Naive thymus-derived CD4-positive, alpha-beta T cell (primary cell): Measurements from ENCODE around the gene DCP1A. TPM values are rescaled to one million over a fixed set of nuclear protein-coding genes. Genes with fewer than 3 reads are reported as not detected.

Experiments used
- ATAC-seq: fragments of 150-1000 bp; cut with Tn5 transposase; 2 replicates; pipeline ENCODE4 v1.10.0; 2021; ENCODE audit warnings: mild to moderate bottlenecking, moderate library complexity
- CTCF ChIA-PET: fragments of 350-600 bp; sonication (Branson Sonifier 250); formaldehyde crosslinking; loops from one replicate; lab custom pipeline; 2021; ENCODE audit warnings: antibody characterized with exemption; lab: Charles Lee
- POLR2A ChIA-PET: fragments of 350-600 bp; sonication (Branson Sonifier 250); formaldehyde crosslinking; loops from one replicate; lab custom pipeline; 2021; ENCODE audit warnings: antibody characterized with exemption, inconsistent platforms; lab: Charles Lee
- DNase-seq, 9 donors: peaks; one replicate each; pipeline versions ENCODE4 v3.0.0 to v3.0.0-alpha.2; 2020 to 2022; ENCODE audit warnings: mixed read lengths in 1 of 9
- H3K27ac ChIP-seq: one replicate; pipeline ENCODE4 v1.7.0; 2013; ENCODE audit warnings: mild to moderate bottlenecking, low read depth, low read length, moderate library complexity
- H3K27me3 ChIP-seq, 2 donors: one replicate each; pipeline ENCODE4 v1.7.0; 2013; ENCODE audit warnings: low read length in 2 of 2, mild to moderate bottlenecking in 2 of 2, moderate library complexity in 2 of 2; ENCODE audit not compliant: control insufficient read depth in 2 of 2, insufficient read depth in 2 of 2
- H3K36me3 ChIP-seq, 3 experiments: 1 replicate in 2 of 3; 2 replicates in 1 of 3; pipeline ENCODE4 v1.7.0; 2013; ENCODE audit warnings: low read length in 3 of 3, mild to moderate bottlenecking in 3 of 3, moderate library complexity in 1 of 3; ENCODE audit not compliant: insufficient read depth in 3 of 3, control insufficient read depth in 2 of 3
- H3K4me1 ChIP-seq, 2 donors: one replicate each; pipeline ENCODE4 v1.7.0; 2013; ENCODE audit warnings: low read length in 2 of 2, mild to moderate bottlenecking in 2 of 2, moderate library complexity in 1 of 2; ENCODE audit not compliant: control insufficient read depth in 2 of 2, insufficient read depth in 2 of 2
- H3K4me3 ChIP-seq: 2 replicates; pipeline ENCODE4 v1.7.0; 2013; ENCODE audit warnings: mild to moderate bottlenecking, low read length
- H3K9me3 ChIP-seq, 3 experiments: 1 replicate in 2 of 3; 2 replicates in 1 of 3; pipeline ENCODE4 v1.7.0; 2013; ENCODE audit warnings: low read length in 3 of 3; ENCODE audit not compliant: control insufficient read depth in 2 of 3
- H3K27ac Mint-ChIP-seq, 9 donors: one replicate each; pipeline ENCODE4 v1.8.0; 2020 to 2022; ENCODE audit warnings: mixed read lengths in 9 of 9, mild to moderate bottlenecking in 8 of 9, moderate library complexity in 5 of 9, inconsistent platforms in 2 of 9
- H3K27me3 Mint-ChIP-seq, 5 donors: one replicate each; pipeline ENCODE4 v1.8.0; 2021 to 2022; ENCODE audit warnings: mixed read lengths in 5 of 5, mild to moderate bottlenecking in 1 of 5
- H3K36me3 Mint-ChIP-seq, 5 donors: one replicate each; pipeline ENCODE4 v1.8.0; 2020 to 2022; ENCODE audit warnings: mixed read lengths in 5 of 5, mild to moderate bottlenecking in 3 of 5, inconsistent platforms in 1 of 5
- H3K4me1 Mint-ChIP-seq, 7 donors: one replicate each; pipeline ENCODE4 v1.8.0; 2020 to 2022; ENCODE audit warnings: mixed read lengths in 7 of 7, mild to moderate bottlenecking in 3 of 7, inconsistent platforms in 1 of 7
- H3K4me3 Mint-ChIP-seq, 10 donors: one replicate each; pipeline ENCODE4 v1.8.0; 2020 to 2022; ENCODE audit warnings: mild to moderate bottlenecking in 10 of 10, mixed read lengths in 10 of 10, moderate library complexity in 6 of 10, inconsistent platforms in 2 of 10
- H3K9me3 Mint-ChIP-seq, 11 donors: one replicate each; pipeline ENCODE4 v1.8.0; 2020 to 2022; ENCODE audit warnings: mixed read lengths in 11 of 11, mild to moderate bottlenecking in 4 of 11, inconsistent platforms in 1 of 11, moderate library complexity in 1 of 11
- intact Hi-C, 2 donors: fragments of 100-400 bp; cut with micrococcal nuclease; formaldehyde crosslinking; loops; one replicate each; pipeline ENCODE4 v1.15.1; 2023
- polyA plus RNA-seq, 2 donors: library from polyadenylated mRNA; unstranded; fragments of 300-500 nt; fragmentation: Illumina TruSeq; gene quantifications; one replicate each; pipeline ENCODE4 v1.2.3, GENCODE V29; 2021
- total RNA-seq, 6 experiments: library from RNA in 5 of 6; stranded (reverse) in 5 of 6; gene quantifications; 1 replicate in 5 of 6; 2 replicates in 1 of 6; pipeline ENCODE4 v1.2.3 and lab custom pipeline; 2021 to 2026

Gene DCP1A
- 10 to 100 TPM; 34.0 to 51.3 (median 40.1) TPM for total RNA-seq
- polyA plus RNA-seq: 10 to 100 TPM; 66.1 to 68.0 TPM
- total RNA-seq (lab: John Stamatoyannopoulos, UW): 73.5 reads per million, percentile 79 among the genes with 10 or more reads in this experiment

GRCh38 chr3:53347261-53348064, at the start of gene DCP1A:
Gene DCP1A, minus strand, starts transcription at chr3:53347543. Its CDS starts 26 bp downstream, at chr3:53347517.
- Mint-ChIP-seq H3K4me1 (peaks cover 13 to 58% (median 42%) of the 10 kb centered on the region in 7 donors), H3K27ac (peak within 1 kb of the TSS; percentile 98 to 100 (median 99)), H3K4me3 (peak within 1 kb of the TSS; percentile 96 to 99 (median 99)), H3K9me3 (no peaks in the 10 kb centered on the region), H3K36me3 (peaks cover 4 to 14% (median 9%) of the 10 kb centered on the region in 5 donors), H3K27me3 (no peaks in the 10 kb centered on the region)
- Histone ChIP-seq H3K27me3 (no peaks in the 10 kb centered on the region), H3K27ac (peak within 1 kb of the TSS; percentile 98), H3K4me3 (peak within 1 kb of the TSS; percentile 93), H3K36me3 (peaks cover 0 to 25% (median 13%) of the 10 kb centered on the region in 3 experiments), H3K9me3 (no peaks in the 10 kb centered on the region), H3K4me1 (peaks cover 6 to 21% of the 10 kb centered on the region in 2 donors)
- intact Hi-C loops: loop anchor here (1.0 to 10.0 kb wide), 13 partner anchors 48 to 1963 kb away; partner anchors contain the start of genes RFT1 (in 2 of the 2), MANF (in 1 of the 2), NEK4 (in 1 of the 2) and PBRM1 (in 1 of the 2)
- POLR2A ChIA-PET: interaction anchor here (0.6 to 2.1 kb wide), 14 partner anchors 8 to 544 kb away, joined by 3 to 13 read pairs (median 4); partner anchors contain the start of genes SELENOK and TKT
- CTCF ChIA-PET: interaction anchor here (0.8 to 1.3 kb wide), 3 partner anchors 45 to 232 kb away, joined by 3 read pairs; no protein-coding TSS in a partner anchor
- DNase-seq: peak; percentile 93 to 98 (median 96)
- peak; percentile 96 for ATAC-seq

GRCh38 chr3:53384465-53385423, 37.4 kb upstream of the DCP1A start:
- H3K4me1 Mint-ChIP-seq: peaks cover 0 to 2% (median 0%) of the 10 kb centered on the region in 7 donors
- ChIA-PET CTCF (no interaction called here), POLR2A (no interaction called here)
- Histone ChIP-seq H3K27me3 (no peaks in the 10 kb centered on the region), H3K9me3 (no peaks in the 10 kb centered on the region), H3K27ac (no peak overlapping the region), H3K4me3 (no peak overlapping the region), H3K4me1 (no peaks in the 10 kb centered on the region), H3K36me3 (no peaks in the 10 kb centered on the region)
- intact Hi-C loops: no loop called here
- no peak overlapping the region for H3K4me3 Mint-ChIP-seq
- peaks cover 32 to 40% (median 38%) of the 10 kb centered on the region in 5 donors for H3K27me3 Mint-ChIP-seq
- DNase-seq (no peak), ATAC-seq (no peak)
- no peak overlapping the region for H3K27ac Mint-ChIP-seq
- peaks cover 0 to 6% (median 0%) of the 10 kb centered on the region in 5 donors for H3K36me3 Mint-ChIP-seq
- H3K9me3 Mint-ChIP-seq: peaks cover 0 to 4% (median 2%) of the 10 kb centered on the region in 11 donors

GRCh38 chr3:53382106-53382505, 34.8 kb upstream of the DCP1A start:
- Mint-ChIP-seq H3K9me3 (peaks cover 0 to 3% (median 0%) of the 10 kb centered on the region in 11 donors), H3K36me3 (peaks cover 0 to 6% (median 0%) of the 10 kb centered on the region in 5 donors), H3K4me1 (peaks cover 0 to 2% (median 0%) of the 10 kb centered on the region in 7 donors), H3K4me3 (no peak overlapping the region), H3K27me3 (peaks cover 31 to 47% (median 40%) of the 10 kb centered on the region in 5 donors), H3K27ac (no peak overlapping the region)
- no peak overlapping the region for H3K4me3 ChIP-seq
- no peaks in the 10 kb centered on the region for H3K27me3 ChIP-seq
- no peaks in the 10 kb centered on the region for H3K9me3 ChIP-seq
- ChIA-PET POLR2A (interaction anchor here (0.5 kb wide), 1 partner anchor 35 kb away, joined by 4 read pairs; the partner anchor contains the start of gene DCP1A), CTCF (no interaction called here)
- no peak overlapping the region for H3K27ac ChIP-seq
- no peaks in the 10 kb centered on the region for H3K4me1 ChIP-seq
- no peak for ATAC-seq
- DNase-seq: no peak
- H3K36me3 ChIP-seq: no peaks in the 10 kb centered on the region
- intact Hi-C loops: no loop called here

GRCh38 chr3:53380306-53380705, 33.0 kb upstream of the DCP1A start:
- Histone ChIP-seq H3K27me3 (no peaks in the 10 kb centered on the region), H3K27ac (no peak overlapping the region), H3K4me1 (no peaks in the 10 kb centered on the region), H3K36me3 (no peaks in the 10 kb centered on the region), H3K4me3 (no peak overlapping the region), H3K9me3 (no peaks in the 10 kb centered on the region)
- H3K4me3 Mint-ChIP-seq: no peak overlapping the region
- intact Hi-C loops: no loop called here
- ChIA-PET CTCF (no interaction called here), POLR2A (no interaction called here)
- H3K36me3 Mint-ChIP-seq: no peaks in the 10 kb centered on the region
- no peak overlapping the region for H3K27ac Mint-ChIP-seq
- H3K27me3 Mint-ChIP-seq: peaks cover 24 to 34% (median 26%) of the 10 kb centered on the region in 5 donors
- DNase-seq (no peak), ATAC-seq (no peak)
- peaks cover 0 to 2% (median 0%) of the 10 kb centered on the region in 7 donors for H3K4me1 Mint-ChIP-seq
- no peaks in the 10 kb centered on the region for H3K9me3 Mint-ChIP-seq

- Mint-ChIP-seq H3K27ac (no peak overlapping the region), H3K4me3 (no peak overlapping the region), H3K36me3 (no peaks in the 10 kb centered on the region), H3K4me1 (peaks cover 0 to 2% (median 0%) of the 10 kb centered on the region in 7 donors), H3K9me3 (no peaks in the 10 kb centered on the region), H3K27me3 (peaks cover 24 to 33% (median 28%) of the 10 kb centered on the region in 5 donors)
- no peak overlapping the region for H3K4me3 ChIP-seq
- ATAC-seq: no peak
- H3K4me1 ChIP-seq: no peaks in the 10 kb centered on the region
- no peak overlapping the region for H3K27ac ChIP-seq
- ChIA-PET POLR2A (no interaction called here), CTCF (no interaction called here)
- no peak for DNase-seq
- H3K9me3 ChIP-seq: no peaks in the 10 kb centered on the region
- no peaks in the 10 kb centered on the region for H3K27me3 ChIP-seq
- intact Hi-C loops: no loop called here
- no peaks in the 10 kb centered on the region for H3K36me3 ChIP-seq
Observed at GRCh38 chr3:53379898-53380297, 32.6 kb upstream of the DCP1A start.

- no peaks in the 10 kb centered on the region for H3K36me3 Mint-ChIP-seq
- no peak overlapping the region for H3K4me3 Mint-ChIP-seq
- H3K4me1 ChIP-seq: no peaks in the 10 kb centered on the region
- no peaks in the 10 kb centered on the region for H3K9me3 Mint-ChIP-seq
- intact Hi-C loops: no loop called here
- no peaks in the 10 kb centered on the region for H3K27me3 ChIP-seq
- ATAC-seq (no peak), DNase-seq (no peak)
- H3K36me3 ChIP-seq: no peaks in the 10 kb centered on the region
- no peaks in the 10 kb centered on the region for H3K9me3 ChIP-seq
- peaks cover 20 to 41% (median 27%) of the 10 kb centered on the region in 5 donors for H3K27me3 Mint-ChIP-seq
- no peak overlapping the region for H3K4me3 ChIP-seq
- H3K27ac ChIP-seq: no peak overlapping the region
- CTCF ChIA-PET: no interaction called here
- no peak overlapping the region for H3K27ac Mint-ChIP-seq
- POLR2A ChIA-PET: no interaction called here
- H3K4me1 Mint-ChIP-seq: no peaks in the 10 kb centered on the region
Observed at GRCh38 chr3:53377794-53378193, 30.5 kb upstream of the DCP1A start.
